GM23338 (cell line): Measurements from ENCODE around the gene MED16. TPM values are rescaled to one million over a fixed set of nuclear protein-coding genes. Genes with fewer than 3 reads are reported as not detected.

Experiments used
- ATAC-seq: fragments of 200-7000 bp; cut with Tn5 transposase; 3 replicates; pipeline ENCODE4 v1.9.1; 2020
- DNase-seq: peaks from one replicate; pipeline ENCODE4 v3.0.0-alpha.2; 2015; ENCODE audit warnings: low spot score
- H2AFZ ChIP-seq: fragments of 200-600 bp; sonication (generic); 2 replicates; pipeline ENCODE4 v1.8.0; 2016; ENCODE audit warnings: antibody characterized with exemption, mild to moderate bottlenecking, moderate library complexity
- H3F3A ChIP-seq: fragments of 200-600 bp; sonication (generic); replicated peaks from 2 replicates; pipeline ENCODE4 v1.8.0; 2017; ENCODE audit warnings: antibody characterized with exemption, mixed run types, low read depth
- H3K27ac ChIP-seq: fragments of 200-600 bp; sonication (generic); 2 replicates; pipeline ENCODE4 v1.6.1; 2016; ENCODE audit warnings: low read depth
- H3K27me3 ChIP-seq: fragments of 200-600 bp; sonication (generic); 2 replicates; pipeline ENCODE4 v1.8.0; 2016; ENCODE audit warnings: mild to moderate bottlenecking, mixed run types, moderate library complexity; ENCODE audit not compliant: insufficient read depth
- H3K36me3 ChIP-seq: fragments of 200-600 bp; sonication (generic); 2 replicates; pipeline ENCODE4 v1.8.0; 2016; ENCODE audit warnings: mild to moderate bottlenecking; ENCODE audit not compliant: insufficient read depth
- H3K4me1 ChIP-seq: fragments of 200-600 bp; sonication (generic); 2 replicates; pipeline ENCODE4 v1.8.0; 2016; ENCODE audit warnings: mild to moderate bottlenecking, moderate library complexity; ENCODE audit not compliant: insufficient read depth
- H3K4me2 ChIP-seq: fragments of 200-600 bp; sonication (generic); 2 replicates; pipeline ENCODE4 v1.7.1; 2017; ENCODE audit warnings: mixed run types
- H3K4me3 ChIP-seq: fragments of 200-600 bp; sonication (generic); 2 replicates; pipeline ENCODE4 v1.6.1; 2016; ENCODE audit warnings: mixed run types
- H3K79me2 ChIP-seq: fragments of 200-600 bp; sonication (generic); replicated peaks from 2 replicates; pipeline ENCODE4 v1.8.0; 2017; ENCODE audit warnings: mild to moderate bottlenecking; ENCODE audit not compliant: insufficient read depth
- H3K9me2 ChIP-seq: fragments of 200-600 bp; sonication (generic); 2 replicates; pipeline ENCODE4 v1.8.0; 2017; ENCODE audit not compliant: insufficient read depth
- H4K20me1 ChIP-seq: fragments of 200-600 bp; sonication (generic); replicated peaks from 2 replicates; pipeline ENCODE4 v1.8.0; 2017; ENCODE audit warnings: mild to moderate bottlenecking; ENCODE audit not compliant: insufficient read depth
- H3K27ac Mint-ChIP-seq: 2 replicates; pipeline ENCODE4 v1.8.0; 2020; ENCODE audit warnings: inconsistent platforms, mild to moderate bottlenecking, moderate library complexity, mixed read lengths
- H3K27me3 Mint-ChIP-seq: 3 replicates; pipeline ENCODE4 v1.8.0; 2022; ENCODE audit warnings: low read depth, mild to moderate bottlenecking, moderate library complexity, mixed read lengths, inconsistent platforms; ENCODE audit not compliant: insufficient read depth, poor library complexity
- H3K36me3 Mint-ChIP-seq: 3 replicates; pipeline ENCODE4 v1.8.0; 2021; ENCODE audit warnings: low read depth, mild to moderate bottlenecking, inconsistent platforms, moderate library complexity, mixed read lengths
- H3K4me1 Mint-ChIP-seq: 3 replicates; pipeline ENCODE4 v1.8.0; 2020; ENCODE audit warnings: mild to moderate bottlenecking, inconsistent platforms, mixed read lengths
- H3K4me3 Mint-ChIP-seq: 3 replicates; pipeline ENCODE4 v1.8.0; 2021; ENCODE audit warnings: moderate library complexity, mild to moderate bottlenecking, inconsistent platforms, mixed read lengths
- H3K9me3 Mint-ChIP-seq: 3 replicates; pipeline ENCODE4 v1.8.0; 2020; ENCODE audit warnings: moderate library complexity, mild to moderate bottlenecking, inconsistent platforms, mixed read lengths
- CREB1 ChIP-seq: fragments of 250-450 bp; sonication (Bioruptor Pico); IDR thresholded peaks from 2 replicates; pipeline ENCODE4 v1.5.0; 2020; ENCODE audit warnings: low read depth, mild to moderate bottlenecking, moderate library complexity
- CTCF ChIP-seq, 2 experiments: fragments of 200-600 bp in 1 of 2; sonication (generic) in 1 of 2; conservative IDR thresholded peaks; 2 replicates each; pipeline versions ENCODE4 v1.5.1 to v1.6.1; 2016 to 2017; ENCODE audit warnings: antibody characterized with exemption in 2 of 2, low read depth in 2 of 2, mild to moderate bottlenecking in 2 of 2, moderate library complexity in 1 of 2
- ETS1 ChIP-seq: IDR thresholded peaks from 2 replicates; pipeline ENCODE4 v1.6.1; 2016; ENCODE audit warnings: antibody characterized with exemption
- EZH2 ChIP-seq: fragments of 200-600 bp; sonication (generic); IDR thresholded peaks from one replicate; pipeline ENCODE4 v1.8.0; 2017; ENCODE audit warnings: antibody characterized with exemption, mild to moderate bottlenecking, low read depth; ENCODE audit not compliant: unreplicated experiment
- EZH2phosphoT487 ChIP-seq: fragments of 200-600 bp; sonication (generic); IDR thresholded peaks from one replicate; pipeline ENCODE4 v1.8.1; 2018; ENCODE audit warnings: antibody characterized with exemption; ENCODE audit not compliant: unreplicated experiment
- JUNB ChIP-seq: IDR thresholded peaks from one replicate; pipeline ENCODE4 v1.6.1; 2016; ENCODE audit warnings: antibody characterized with exemption; ENCODE audit not compliant: unreplicated experiment
- NANOG ChIP-seq: IDR thresholded peaks from 2 replicates; pipeline ENCODE4 v1.6.1; 2016; ENCODE audit warnings: antibody characterized with exemption, borderline replicate concordance
- POLR2AphosphoS5 ChIP-seq: IDR thresholded peaks from 2 replicates; pipeline ENCODE4 v1.6.1; 2016; ENCODE audit warnings: antibody characterized with exemption, low read depth
- REST ChIP-seq: IDR thresholded peaks from one replicate; pipeline ENCODE4 v1.6.1; 2018; ENCODE audit warnings: antibody characterized with exemption; ENCODE audit not compliant: unreplicated experiment
- STAT1 ChIP-seq: IDR thresholded peaks from one replicate; pipeline ENCODE4 v1.6.1; 2016; ENCODE audit warnings: antibody characterized with exemption; ENCODE audit not compliant: unreplicated experiment
- ZNF114 ChIP-seq: fragments of 250-450 bp; sonication (Bioruptor Pico); IDR thresholded peaks from 2 replicates; pipeline ENCODE4 v1.5.0; 2020; ENCODE audit warnings: mild to moderate bottlenecking, moderate library complexity
- ZNF331 ChIP-seq: fragments of 250-450 bp; sonication (Bioruptor Pico); IDR thresholded peaks from 2 replicates; pipeline ENCODE4 v1.5.0; 2020; ENCODE audit warnings: low read depth, mild to moderate bottlenecking, moderate library complexity
- ZNF462 ChIP-seq: fragments of 250-450 bp; sonication (Bioruptor Pico); IDR thresholded peaks from 2 replicates; pipeline ENCODE4 v1.5.0; 2020; ENCODE audit warnings: mild to moderate bottlenecking, moderate library complexity
- polyA plus RNA-seq: library from polyadenylated mRNA; unstranded; fragments of >200 nt; fragmentation: Nextera tagmentation; extraction: Ambion mirVana; gene quantifications from 2 replicates; pipeline ENCODE4 v1.2.1, GENCODE V29; 2016
- total RNA-seq: library from RNA; depleted of rRNA; stranded (reverse); fragments of >200 nt; shearing (Covaris generic); gene quantifications from 2 replicates; pipeline ENCODE4 v1.2.3, GENCODE V29; 2014

The MED16 gene
- total and polyA plus RNA-seq, 2 experiments from 2014 or later = 52.7 to 73.6 TPM

GRCh38 chr19:871446-872265 is 21.3 kb downstream of the MED16 start:
- Histone ChIP-seq H3K4me2 (no peak overlapping the region), H3K4me1 (no peaks in the 10 kb centered on the region), H3K9me2 (no peaks in the 10 kb centered on the region), H3K79me2 (no peaks in the 10 kb centered on the region), H3K4me3 (no peak overlapping the region), H3K36me3 (no peaks in the 10 kb centered on the region; the same call in 1 of the 2 replicates), H3K27me3 (no peaks in the 10 kb centered on the region), H2AFZ (no peak overlapping the region), H3K27ac (no peak overlapping the region), H4K20me1 (no peaks in the 10 kb centered on the region), H3F3A (peaks cover 19% of the 10 kb centered on the region)
- Mint-ChIP-seq H3K9me3 (peaks cover 11% of the 10 kb centered on the region), H3K36me3 (peaks cover 50% of the 10 kb centered on the region), H3K27ac (no peak overlapping the region; the same call in 1 of the 2 replicates), H3K4me1 (peaks cover 5% of the 10 kb centered on the region), H3K27me3 (peaks cover 28% of the 10 kb centered on the region), H3K4me3 (peak overlapping the region; percentile 54; the same call in 2 of the 3 replicates)
- no peak for TF ChIP-seq NANOG
- TF ChIP-seq JUNB = no peak
- TF ChIP-seq STAT1 = no peak
- TF ChIP-seq CTCF (conservative IDR thresholded peaks at IDR 0.05; ENCODE audit: low read depth in 2 of 2) = no peak
- no peak for TF ChIP-seq EZH2
- no peak for TF ChIP-seq ZNF114 (CRISPR knock-in tag)
- TF ChIP-seq ZNF462 (CRISPR knock-in tag) = no peak
- TF ChIP-seq POLR2AphosphoS5 = no peak
- TF ChIP-seq ZNF331 = no peak
- TF ChIP-seq REST = no peak
- no peak for TF ChIP-seq CREB1 (CRISPR knock-in tag)
- TF ChIP-seq EZH2phosphoT487 = no peak
- no peak for TF ChIP-seq ETS1
- DNase-seq (peak; percentile 89), ATAC-seq (peak; percentile 13)
